DND-41 (cell line): ENCODE data around the gene HOXA13.

Source experiments
- ATAC-seq: fragments of 200-7000 bp; cut with Tn5 transposase; 3 replicates; pipeline ENCODE4 v1.9.1; 2021; ENCODE audit warnings: low read depth; ENCODE audit not compliant: insufficient read depth
- DNase-seq: peaks from one replicate; pipeline ENCODE4 v3.0.0-alpha.2; 2020
- H2AFZ ChIP-seq: 2 replicates; pipeline ENCODE4 v1.6.0; 2012; ENCODE audit warnings: low read depth, low read length
- H3K27ac ChIP-seq: 2 replicates; pipeline ENCODE4 v1.5.1; 2012; ENCODE audit warnings: low read length, inconsistent platforms
- H3K27me3 ChIP-seq: fragments of 200-600 bp; sonication (generic); 2 replicates; pipeline ENCODE4 v1.6.0; 2012; ENCODE audit warnings: low read length, mild to moderate bottlenecking, inconsistent platforms; ENCODE audit not compliant: insufficient read depth, poor library complexity
- H3K36me3 ChIP-seq: 2 replicates; pipeline ENCODE4 v1.5.1; 2012; ENCODE audit warnings: low read length, inconsistent platforms; ENCODE audit not compliant: insufficient read depth
- H3K4me1 ChIP-seq: 2 replicates; pipeline ENCODE4 v1.5.1; 2012; ENCODE audit warnings: mild to moderate bottlenecking, low read length; ENCODE audit not compliant: insufficient read depth
- H3K4me2 ChIP-seq: 2 replicates; pipeline ENCODE4 v1.6.0; 2012; ENCODE audit warnings: mild to moderate bottlenecking, moderate library complexity, low read length, inconsistent platforms; ENCODE audit not compliant: insufficient read depth
- H3K4me3 ChIP-seq, 2 experiments: fragments of 200-600 bp in 1 of 2; shearing (Covaris generic) in 1 of 2; 2 replicates each; pipeline ENCODE4 v1.5.1; 2012 to 2016; ENCODE audit warnings: inconsistent platforms in 2 of 2, low read length in 2 of 2, mild to moderate bottlenecking in 2 of 2, low read depth in 1 of 2, moderate library complexity in 1 of 2
- H3K79me2 ChIP-seq: 2 replicates; pipeline ENCODE4 v1.6.0; 2012; ENCODE audit warnings: low read length, inconsistent platforms; ENCODE audit not compliant: insufficient read depth
- H3K9ac ChIP-seq: 2 replicates; pipeline ENCODE4 v1.6.0; 2012; ENCODE audit warnings: low read depth, mild to moderate bottlenecking, inconsistent platforms, low read length, moderate library complexity
- H3K9me3 ChIP-seq: 2 replicates; pipeline ENCODE4 v1.5.1; 2012; ENCODE audit warnings: low read length, moderate library complexity, mild to moderate bottlenecking, inconsistent platforms; ENCODE audit not compliant: insufficient read depth, severe bottlenecking
- H4K20me1 ChIP-seq: 2 replicates; pipeline ENCODE4 v1.6.0; 2012; ENCODE audit warnings: low read length; ENCODE audit not compliant: insufficient read depth
- CTCF ChIP-seq: IDR thresholded peaks from 2 replicates; pipeline ENCODE4 v1.5.1; 2012; ENCODE audit warnings: borderline replicate concordance, low read length, moderate library complexity, mild to moderate bottlenecking; ENCODE audit not compliant: poor library complexity, severe bottlenecking; ENCODE audit errors: extremely low read depth
- EZH2 ChIP-seq: IDR thresholded peaks from 3 replicates; pipeline ENCODE4 v1.6.1; 2012; ENCODE audit warnings: borderline replicate concordance, low read depth, mild to moderate bottlenecking, moderate library complexity, low read length, inconsistent platforms; ENCODE audit not compliant: severe bottlenecking

The HOXA13 gene

GRCh38 chr7:27152816-27153442 is 47.0 kb downstream of the HOXA13 start:
- no peak for TF ChIP-seq CTCF
- no peak for TF ChIP-seq EZH2
- Histone ChIP-seq H3K79me2 (peaks cover 36% of the 10 kb centered on the region), H3K4me2 (no peak overlapping the region), H3K9me3 (no peaks in the 10 kb centered on the region), H3K4me1 (peaks cover 45% of the 10 kb centered on the region), H4K20me1 (no peaks in the 10 kb centered on the region), H3K27ac (no peak overlapping the region), H3K36me3 (no peaks in the 10 kb centered on the region), H3K4me3 (no peak overlapping the region), H3K27me3 (no peaks in the 10 kb centered on the region), H3K9ac (no peak overlapping the region), H2AFZ (no peak overlapping the region)
- DNase-seq (no peak), ATAC-seq (no peak)

- Histone ChIP-seq H3K36me3 (no peaks in the 10 kb centered on the region), H3K9ac (peak within 1 kb of the TSS; percentile 73), H3K27ac (peak within 1 kb of the TSS; percentile 80; the same call in 1 of the 2 replicates), H2AFZ (peak within 1 kb of the TSS; percentile 82), H3K9me3 (no peaks in the 10 kb centered on the region), H4K20me1 (no peaks in the 10 kb centered on the region), H3K4me1 (peaks cover 43% of the 10 kb centered on the region), H3K4me3 (peak within 1 kb of the TSS in 1 of 2 experiments; percentile 64; a peak in 2 of 4 replicates), H3K4me2 (peak within 1 kb of the TSS; percentile 69), H3K79me2 (peaks cover 36% of the 10 kb centered on the region), H3K27me3 (no peaks in the 10 kb centered on the region)
- DNase-seq (no peak), ATAC-seq (no peak)
- TF ChIP-seq CTCF (no peak), EZH2 (no peak)
Observed at GRCh38 chr7:27151931-27152815, 47.7 kb downstream of the HOXA13 start, which contains the start of gene HOXA3. Gene HOXA3 (minus strand): TSS chr7:27152583. CDS start chr7:27110640, 41,943 bp downstream.

GRCh38 chr7:27151341-27151930 is 48.5 kb downstream of the HOXA13 start:
- Histone ChIP-seq H3K27me3 (no peaks in the 10 kb centered on the region), H3K27ac (peak overlapping the region; percentile 80), H3K36me3 (peaks cover 5% of the 10 kb centered on the region; the same call in 1 of the 2 replicates), H3K4me2 (peak overlapping the region; percentile 69), H3K4me1 (peaks cover 39% of the 10 kb centered on the region), H3K79me2 (peaks cover 36% of the 10 kb centered on the region), H3K4me3 (peak overlapping the region in 1 of 2 experiments; percentile 64; a peak in 3 of 4 replicates), H3K9ac (peak overlapping the region; percentile 73), H4K20me1 (no peaks in the 10 kb centered on the region), H2AFZ (peak overlapping the region; percentile 82), H3K9me3 (no peaks in the 10 kb centered on the region)
- ATAC-seq, result no peak
- no peak for DNase-seq
- no peak for TF ChIP-seq EZH2
- no peak for TF ChIP-seq CTCF
